ENCODE data around the gene MYO5A. TPM values are rescaled to one million over a fixed set of nuclear protein-coding genes. Genes with fewer than 3 reads are reported as not detected.

MYO5A gene
- total RNA-seq, 6 donors from 2014 or later, result 24.8 to 76.5 (median 35.5) TPM

DNA sequence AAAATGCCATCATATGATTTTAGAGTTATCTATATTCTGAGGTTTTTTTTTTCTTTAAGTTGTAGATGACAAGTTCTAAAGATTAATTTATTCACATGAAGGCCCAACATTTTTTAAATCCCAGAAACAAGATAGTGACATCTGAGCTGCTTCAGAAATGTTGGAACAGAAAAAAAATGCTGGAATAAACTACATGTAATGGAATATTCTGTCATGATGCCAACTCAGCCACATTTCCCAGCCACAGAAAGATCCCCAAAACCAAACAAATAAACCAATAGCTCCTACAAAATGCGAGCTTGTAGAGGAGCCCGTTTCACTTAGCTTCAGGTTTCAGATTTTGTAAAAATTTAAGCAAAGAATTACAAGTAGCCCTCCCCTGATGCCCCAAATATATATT is 122.1 kb downstream of the MYO5A start:
- WGBS, 2 donors, result 80 to 83% methylated on average over 2 of the region's 2 CpGs
- ATAC-seq (ENCODE audit: low FRiP score in 2 of 2) (no peak), DNase-seq (no peak)
- H3K27ac ChIP-seq, result no peak overlapping the region
- TF ChIP-seq, protein P1, sequence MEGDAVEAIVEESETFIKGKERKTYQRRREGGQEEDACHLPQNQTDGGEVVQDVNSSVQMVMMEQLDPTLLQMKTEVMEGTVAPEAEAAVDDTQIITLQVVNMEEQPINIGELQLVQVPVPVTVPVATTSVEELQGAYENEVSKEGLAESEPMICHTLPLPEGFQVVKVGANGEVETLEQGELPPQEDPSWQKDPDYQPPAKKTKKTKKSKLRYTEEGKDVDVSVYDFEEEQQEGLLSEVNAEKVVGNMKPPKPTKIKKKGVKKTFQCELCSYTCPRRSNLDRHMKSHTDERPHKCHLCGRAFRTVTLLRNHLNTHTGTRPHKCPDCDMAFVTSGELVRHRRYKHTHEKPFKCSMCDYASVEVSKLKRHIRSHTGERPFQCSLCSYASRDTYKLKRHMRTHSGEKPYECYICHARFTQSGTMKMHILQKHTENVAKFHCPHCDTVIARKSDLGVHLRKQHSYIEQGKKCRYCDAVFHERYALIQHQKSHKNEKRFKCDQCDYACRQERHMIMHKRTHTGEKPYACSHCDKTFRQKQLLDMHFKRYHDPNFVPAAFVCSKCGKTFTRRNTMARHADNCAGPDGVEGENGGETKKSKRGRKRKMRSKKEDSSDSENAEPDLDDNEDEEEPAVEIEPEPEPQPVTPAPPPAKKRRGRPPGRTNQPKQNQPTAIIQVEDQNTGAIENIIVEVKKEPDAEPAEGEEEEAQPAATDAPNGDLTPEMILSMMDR (IDR thresholded peaks at IDR 0.05), result no peak
- TF ChIP-seq POLR2AphosphoS5 (IDR thresholded peaks at IDR 0.05) (no peak), POLR2A (IDR thresholded peaks at IDR 0.05) (no peak)
- peaks cover 0 to 10% (median 0%) of the 10 kb centered on the region in 4 donors for H3K36me3 ChIP-seq
- no peaks in the 10 kb centered on the region for H3K27me3 ChIP-seq
- H3K9me3 ChIP-seq, result no peaks in the 10 kb centered on the region
- no peak overlapping the region for H3K4me3 ChIP-seq
- no peaks in the 10 kb centered on the region for H3K4me1 ChIP-seq

DNA sequence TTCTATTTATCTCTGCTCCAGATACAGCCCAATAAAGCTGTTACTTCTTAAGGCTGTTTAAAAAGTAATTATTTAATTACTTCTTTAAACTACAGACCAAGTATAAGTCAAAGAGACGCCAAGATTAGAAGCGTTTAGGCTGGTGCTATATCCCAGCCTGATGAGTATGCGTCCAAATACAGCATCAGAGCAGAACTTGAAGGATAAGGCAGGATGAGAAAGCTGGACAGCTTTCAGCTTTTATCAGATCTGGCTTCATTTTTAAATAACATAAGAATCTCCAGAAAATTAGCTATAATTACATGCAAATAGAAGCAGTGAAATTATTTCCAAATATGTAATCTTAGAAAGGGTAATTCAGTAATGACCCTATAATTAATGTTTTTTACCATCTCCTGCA is 122.8 kb downstream of the MYO5A start:
- H3K27ac ChIP-seq, result no peak overlapping the region
- H3K4me3 ChIP-seq, result no peak overlapping the region
- no peaks in the 10 kb centered on the region for H3K9me3 ChIP-seq
- no peak for DNase-seq
- TF ChIP-seq, protein P1 (IDR thresholded peaks at IDR 0.05), result no peak
- TF ChIP-seq EP300 (IDR thresholded peaks at IDR 0.05) (no peak), POLR2A (IDR thresholded peaks at IDR 0.05) (no peak), POLR2AphosphoS5 (IDR thresholded peaks at IDR 0.05) (no peak)
- H3K27me3 ChIP-seq, result no peaks in the 10 kb centered on the region
- peaks cover 0 to 10% (median 0%) of the 10 kb centered on the region in 4 donors for H3K36me3 ChIP-seq
- no peak for ATAC-seq (ENCODE audit: low FRiP score in 2 of 2)
- no peaks in the 10 kb centered on the region for H3K4me1 ChIP-seq
- 79 to 84% methylated on average over 3 of the region's 3 CpGs for WGBS, 2 donors

DNA sequence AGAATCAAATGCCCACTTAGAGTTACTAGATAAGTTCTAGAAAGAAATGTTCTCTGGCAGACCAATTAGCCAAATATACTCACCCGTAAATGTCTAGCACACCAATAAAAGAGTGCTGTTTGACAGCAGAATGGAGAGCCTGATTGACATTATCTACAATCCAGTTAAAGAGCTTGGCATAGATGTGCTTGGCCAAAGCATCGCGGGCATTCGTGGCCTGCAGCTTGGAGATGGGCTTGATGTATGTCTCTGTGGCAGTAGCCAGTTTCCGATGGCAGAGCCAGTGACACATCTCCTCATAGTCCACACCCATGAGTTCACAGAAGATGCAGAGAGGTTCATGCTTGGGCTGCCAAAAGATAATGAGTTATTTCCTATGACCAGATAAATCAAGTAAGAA is 131.6 kb downstream of the MYO5A start:
- TF ChIP-seq EP300 (IDR thresholded peaks at IDR 0.05) (no peak), POLR2AphosphoS5 (IDR thresholded peaks at IDR 0.05) (no peak), POLR2A (IDR thresholded peaks at IDR 0.05) (no peak)
- TF ChIP-seq, protein P1 (IDR thresholded peaks at IDR 0.05), result no peak

DNA sequence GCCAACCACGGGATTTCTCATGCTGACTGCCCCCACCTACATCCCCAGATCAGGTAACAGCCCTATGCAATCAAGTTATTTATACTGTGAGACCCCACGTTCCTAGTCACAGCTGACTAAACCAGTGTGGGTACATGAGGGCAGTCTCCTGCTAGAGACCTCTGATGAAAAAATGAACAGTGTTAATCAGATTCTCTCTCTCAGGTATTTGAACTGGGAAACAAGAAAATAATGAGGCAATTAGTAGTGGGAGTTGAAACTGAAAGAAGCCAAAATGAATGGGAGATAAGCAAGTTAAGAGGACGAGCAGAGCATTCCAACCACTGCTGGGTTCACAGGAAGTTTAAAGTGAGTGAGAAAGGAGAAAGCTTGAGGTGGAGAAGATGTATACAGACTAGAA is 134.6 kb downstream of the MYO5A start:
- Histone ChIP-seq H3K4me1 (no peaks in the 10 kb centered on the region), H3K27me3 (no peaks in the 10 kb centered on the region), H3K36me3 (peaks cover 0 to 7% (median 0%) of the 10 kb centered on the region in 4 donors), H3K27ac (no peak overlapping the region), H3K4me3 (no peak overlapping the region), H3K9me3 (no peaks in the 10 kb centered on the region)
- ATAC-seq (ENCODE audit: low FRiP score in 2 of 2), result no peak
- WGBS, 2 donors, result 58 to 67% methylated on average over 3 of the region's 3 CpGs
- TF ChIP-seq, protein P1 (IDR thresholded peaks at IDR 0.05), result no peak
- TF ChIP-seq POLR2AphosphoS5 (IDR thresholded peaks at IDR 0.05), result no peak
- TF ChIP-seq EP300 (IDR thresholded peaks at IDR 0.05), result no peak
- no peak for TF ChIP-seq POLR2A (IDR thresholded peaks at IDR 0.05)
- DNase-seq, result no peak

More for the DNA sequence above, 131.6 kb downstream of the MYO5A start:
- no peaks in the 10 kb centered on the region for H3K9me3 ChIP-seq
- H3K27ac ChIP-seq, result no peak overlapping the region
- H3K36me3 ChIP-seq, result no peaks in the 10 kb centered on the region
- H3K4me1 ChIP-seq, result no peaks in the 10 kb centered on the region
- ATAC-seq (ENCODE audit: low FRiP score in 2 of 2) (no peak), DNase-seq (no peak)
- no peak overlapping the region for H3K4me3 ChIP-seq
- 82 to 98% methylated on average over 5 of the region's 5 CpGs for WGBS, 2 donors
- H3K27me3 ChIP-seq, result no peaks in the 10 kb centered on the region

DNA sequence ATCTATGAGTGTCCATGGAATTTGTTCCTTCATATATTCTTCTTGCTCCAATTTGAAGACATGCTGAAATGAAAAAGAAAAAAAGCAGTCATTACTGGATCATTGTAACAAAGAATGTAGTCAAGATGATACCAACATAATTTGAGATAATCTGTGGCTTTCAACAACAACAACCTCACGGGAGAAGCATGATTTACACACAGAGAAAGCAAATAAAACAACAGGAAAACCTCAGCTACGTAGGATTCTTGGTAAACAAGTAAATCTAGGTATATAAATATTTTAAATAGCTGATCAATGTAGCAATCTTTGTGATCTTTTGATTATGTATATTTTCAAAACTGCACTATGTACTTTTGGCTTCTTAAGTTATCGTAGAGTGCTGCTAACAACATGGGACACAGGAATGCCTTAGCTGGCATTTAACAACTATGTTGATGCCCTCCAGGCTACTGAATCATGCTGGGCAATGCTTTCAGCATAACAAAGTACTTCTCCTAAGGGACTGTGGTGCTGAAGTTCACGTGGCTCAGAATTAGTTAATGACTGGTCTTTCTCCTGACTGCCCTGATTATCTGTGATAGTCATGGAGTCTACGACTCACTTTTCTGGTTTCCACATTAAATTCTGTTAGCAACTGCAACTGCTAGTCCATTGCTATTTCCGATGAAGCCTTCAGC is 136.5 kb downstream of the MYO5A start:
- Histone ChIP-seq H3K36me3 (peaks cover 0 to 21% (median 3%) of the 10 kb centered on the region in 4 donors), H3K4me3 (no peak overlapping the region), H3K4me1 (no peaks in the 10 kb centered on the region), H3K9me3 (no peaks in the 10 kb centered on the region), H3K27me3 (no peaks in the 10 kb centered on the region), H3K27ac (no peak overlapping the region)
- TF ChIP-seq POLR2A (IDR thresholded peaks at IDR 0.05) (no peak), EP300 (IDR thresholded peaks at IDR 0.05) (no peak), POLR2AphosphoS5 (IDR thresholded peaks at IDR 0.05) (no peak)
- TF ChIP-seq, protein P1 (IDR thresholded peaks at IDR 0.05), result no peak
- DNase-seq, result no peak
- 74 to 81% methylated on average over 6 of the region's 6 CpGs for WGBS, 2 donors
- ATAC-seq (ENCODE audit: low FRiP score in 2 of 2), result no peak
